ENCODE data around the gene CEP97. TPM values are rescaled to one million over a fixed set of nuclear protein-coding genes. Genes with fewer than 3 reads are reported as not detected.

CEP97 gene
- total RNA-seq, 6 experiments from 2014 or later: 2.2 to 3.8 (median 2.7) TPM

DNA sequence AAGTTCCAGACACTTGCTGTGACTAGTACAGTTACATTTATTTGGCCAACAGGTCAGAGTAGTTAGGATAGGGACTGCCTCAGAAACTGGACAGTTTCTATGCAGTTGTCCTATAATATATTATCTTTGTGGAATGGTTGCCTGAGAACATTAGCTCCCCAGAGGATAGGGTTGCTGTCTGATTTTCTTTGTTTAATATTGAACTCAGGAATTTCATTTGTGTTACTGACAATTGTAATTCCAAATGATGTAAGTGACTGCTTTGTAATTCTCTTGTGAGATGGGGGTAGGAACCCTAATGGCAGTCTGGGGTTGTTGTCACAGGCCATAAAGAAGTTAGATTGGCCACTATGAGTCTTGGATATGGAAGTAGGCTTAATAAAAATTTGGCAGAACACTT is 56.8 kb downstream of the CEP97 start:
- ATAC-seq (no peak), DNase-seq (no peak)
- TF ChIP-seq, protein P1, sequence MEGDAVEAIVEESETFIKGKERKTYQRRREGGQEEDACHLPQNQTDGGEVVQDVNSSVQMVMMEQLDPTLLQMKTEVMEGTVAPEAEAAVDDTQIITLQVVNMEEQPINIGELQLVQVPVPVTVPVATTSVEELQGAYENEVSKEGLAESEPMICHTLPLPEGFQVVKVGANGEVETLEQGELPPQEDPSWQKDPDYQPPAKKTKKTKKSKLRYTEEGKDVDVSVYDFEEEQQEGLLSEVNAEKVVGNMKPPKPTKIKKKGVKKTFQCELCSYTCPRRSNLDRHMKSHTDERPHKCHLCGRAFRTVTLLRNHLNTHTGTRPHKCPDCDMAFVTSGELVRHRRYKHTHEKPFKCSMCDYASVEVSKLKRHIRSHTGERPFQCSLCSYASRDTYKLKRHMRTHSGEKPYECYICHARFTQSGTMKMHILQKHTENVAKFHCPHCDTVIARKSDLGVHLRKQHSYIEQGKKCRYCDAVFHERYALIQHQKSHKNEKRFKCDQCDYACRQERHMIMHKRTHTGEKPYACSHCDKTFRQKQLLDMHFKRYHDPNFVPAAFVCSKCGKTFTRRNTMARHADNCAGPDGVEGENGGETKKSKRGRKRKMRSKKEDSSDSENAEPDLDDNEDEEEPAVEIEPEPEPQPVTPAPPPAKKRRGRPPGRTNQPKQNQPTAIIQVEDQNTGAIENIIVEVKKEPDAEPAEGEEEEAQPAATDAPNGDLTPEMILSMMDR (IDR thresholded peaks at IDR 0.05): no peak
- TF ChIP-seq POLR2A (IDR thresholded peaks at IDR 0.05): no peak
- Histone ChIP-seq H3K4me3 (no peak overlapping the region), H3K9me3 (no peaks in the 10 kb centered on the region), H3K27ac (no peak overlapping the region), H3K27me3 (no peaks in the 10 kb centered on the region), H3K36me3 (no peaks in the 10 kb centered on the region), H3K4me1 (peaks cover 0 to 5% (median 0%) of the 10 kb centered on the region in 4 donors)
- intact Hi-C loops (cut with DNase I): no loop called here

DNA sequence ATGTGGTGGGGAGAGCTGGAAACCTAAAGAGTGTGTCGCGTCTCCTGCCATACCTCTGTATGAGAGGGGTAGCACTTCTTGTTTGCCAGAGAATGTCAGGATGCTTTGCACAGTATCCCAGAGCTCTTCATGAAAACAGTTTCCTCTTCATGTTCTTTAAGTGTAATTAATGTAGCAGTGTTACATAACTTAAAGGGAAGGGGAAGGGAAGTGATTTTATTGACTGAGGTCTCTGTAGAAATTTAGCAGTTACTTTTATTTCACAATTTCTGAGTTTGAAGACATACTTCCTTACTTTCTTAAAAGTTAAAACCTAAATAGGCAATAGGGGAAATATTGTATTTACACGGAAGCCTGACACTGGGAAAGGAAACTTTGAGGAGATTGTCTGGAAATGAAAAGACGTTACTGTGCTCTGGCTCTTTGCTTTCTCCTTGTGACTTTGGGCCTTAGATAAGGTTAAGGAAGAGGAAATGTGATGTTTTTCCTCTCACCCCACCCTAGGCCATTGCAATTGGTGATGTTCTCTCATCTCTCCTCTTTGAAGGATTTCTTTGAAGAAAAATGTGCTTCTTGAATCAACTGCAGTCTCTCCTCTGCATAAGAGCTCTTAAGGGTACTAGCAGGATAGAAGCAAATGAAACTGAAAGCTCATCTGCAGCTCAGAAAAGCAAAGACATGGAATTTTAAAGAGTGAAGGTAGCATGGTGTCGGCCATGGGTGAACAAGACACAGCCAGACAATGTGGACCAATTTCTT is 60.6 kb downstream of the CEP97 start:
- WGBS (ENCODE audit: insufficient coverage, low coverage, low lambda C conversion rate, missing lambda C conversion rate): 55% methylated on average over 5 of the region's 5 CpGs
- H3K4me1 ChIP-seq: peaks cover 0 to under 1% (median 0%) of the 10 kb centered on the region in 4 donors
- no peaks in the 10 kb centered on the region for H3K9me3 ChIP-seq
- no peak for TF ChIP-seq POLR2A (IDR thresholded peaks at IDR 0.05)
- TF ChIP-seq, protein P1 (IDR thresholded peaks at IDR 0.05): no peak
- ATAC-seq (peak; percentile 62 to 83 (median 76)), DNase-seq (no peak)
- peaks cover 0 to 2% (median 0%) of the 10 kb centered on the region in 4 donors for H3K36me3 ChIP-seq
- intact Hi-C loops (cut with DNase I): no loop called here
- no peak overlapping the region for H3K4me3 ChIP-seq
- H3K27ac ChIP-seq: peak overlapping the region; percentile 32 to 61 (median 39)
- no peaks in the 10 kb centered on the region for H3K27me3 ChIP-seq

DNA sequence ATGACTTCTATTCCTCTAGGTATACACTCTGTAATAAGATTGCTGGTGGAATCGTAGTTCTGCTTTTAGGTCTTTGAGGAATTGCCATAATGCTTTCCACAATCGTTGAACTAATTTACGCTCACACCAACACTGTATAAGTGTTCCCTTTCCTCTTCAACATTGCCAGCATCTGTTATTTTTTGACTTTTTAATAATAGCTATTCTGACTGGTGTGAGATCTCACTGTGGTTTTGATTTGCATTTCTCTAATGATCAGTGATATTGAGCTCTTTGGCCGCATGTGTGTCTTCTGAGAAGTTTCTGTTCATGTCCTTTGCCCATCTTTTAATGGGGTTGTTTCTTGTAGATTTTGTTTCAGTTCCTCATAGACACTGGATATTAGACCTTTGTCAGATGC is 67.4 kb downstream of the CEP97 start:
- no peaks in the 10 kb centered on the region for H3K27me3 ChIP-seq
- H3K4me3 ChIP-seq: no peak overlapping the region
- peaks cover 0 to 2% (median 0%) of the 10 kb centered on the region in 4 donors for H3K36me3 ChIP-seq
- H3K27ac ChIP-seq: no peak overlapping the region
- no peaks in the 10 kb centered on the region for H3K9me3 ChIP-seq
- TF ChIP-seq, protein P1 (IDR thresholded peaks at IDR 0.05): no peak
- no peak for TF ChIP-seq POLR2A (IDR thresholded peaks at IDR 0.05)
- 82% methylated on average over 4 of the region's 4 CpGs for WGBS (ENCODE audit: insufficient coverage, low coverage, low lambda C conversion rate, missing lambda C conversion rate)
- intact Hi-C loops (cut with DNase I): no loop called here
- H3K4me1 ChIP-seq: no peaks in the 10 kb centered on the region
- ATAC-seq (no peak), DNase-seq (no peak)

DNA sequence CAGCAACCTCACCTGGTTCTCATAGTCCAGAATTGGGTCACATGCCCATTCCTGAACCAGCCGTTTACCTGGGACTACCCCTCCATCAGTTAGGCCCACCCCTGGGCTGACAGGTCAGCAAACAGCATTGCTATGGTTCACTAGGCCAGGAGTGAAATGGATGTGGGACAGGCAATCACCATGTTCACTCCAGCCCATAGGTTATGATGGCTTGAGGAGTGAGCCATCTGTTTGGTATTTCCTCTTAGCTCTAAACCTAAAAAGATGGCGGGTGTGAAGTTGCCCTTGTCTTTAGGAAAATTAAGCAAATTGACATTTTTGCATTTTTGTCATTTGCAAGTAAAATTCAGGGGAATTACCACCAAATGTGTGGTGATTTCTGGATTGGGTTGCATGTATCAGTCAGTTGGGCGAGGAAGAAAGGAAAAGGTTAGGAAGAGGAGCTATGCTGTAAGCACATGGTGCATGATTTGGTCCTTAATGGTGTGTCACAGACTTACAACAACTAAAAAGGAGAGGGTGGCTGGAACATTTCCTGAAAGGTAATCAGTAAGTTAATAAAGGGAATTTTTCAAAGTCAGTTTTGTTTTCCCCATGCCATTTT is 71.8 kb downstream of the CEP97 start:
- H3K9me3 ChIP-seq: no peaks in the 10 kb centered on the region
- WGBS (ENCODE audit: insufficient coverage, low coverage, low lambda C conversion rate, missing lambda C conversion rate): 85% methylated on average over 3 of the region's 3 CpGs
- H3K27ac ChIP-seq: no peak overlapping the region
- intact Hi-C loops (cut with DNase I): no loop called here
- H3K27me3 ChIP-seq: no peaks in the 10 kb centered on the region
- H3K4me3 ChIP-seq: no peak overlapping the region
- H3K36me3 ChIP-seq: no peaks in the 10 kb centered on the region
- TF ChIP-seq, protein P1 (IDR thresholded peaks at IDR 0.05): no peak
- TF ChIP-seq POLR2A (IDR thresholded peaks at IDR 0.05): no peak
- no peaks in the 10 kb centered on the region for H3K4me1 ChIP-seq
- DNase-seq (no peak), ATAC-seq (no peak)

Measured in right lobe of liver (tissue), 6 donors.